Gastroesophageal sphincter (tissue), 3 donors: ENCODE results near the gene ERN2.

Source experiments
- POLR2A ChIP-seq, 2 donors: fragments of 450-650 bp; IDR thresholded peaks; one replicate each; pipeline ENCODE4 v1.6.1; 2017; ENCODE audit warnings: antibody characterized with exemption in 2 of 2, mild to moderate bottlenecking in 2 of 2, moderate library complexity in 1 of 2
- POLR2AphosphoS5 ChIP-seq: sonication (generic); formaldehyde crosslinking; IDR thresholded peaks from one replicate; pipeline ENCODE4 v1.6.1; 2017; ENCODE audit warnings: antibody characterized with exemption
- TF ChIP-seq, protein P1 (sequence below), 4 experiments: fragments of 200-600 bp in 2 of 4; fragments of 450-650 bp in 2 of 4; sonication (generic) in 1 of 4; IDR thresholded peaks; one replicate each; pipeline ENCODE4 v1.5.1; 2017 to 2019; ENCODE audit warnings: antibody characterized with exemption in 4 of 4, mild to moderate bottlenecking in 2 of 4, moderate library complexity in 2 of 4

DNA sequence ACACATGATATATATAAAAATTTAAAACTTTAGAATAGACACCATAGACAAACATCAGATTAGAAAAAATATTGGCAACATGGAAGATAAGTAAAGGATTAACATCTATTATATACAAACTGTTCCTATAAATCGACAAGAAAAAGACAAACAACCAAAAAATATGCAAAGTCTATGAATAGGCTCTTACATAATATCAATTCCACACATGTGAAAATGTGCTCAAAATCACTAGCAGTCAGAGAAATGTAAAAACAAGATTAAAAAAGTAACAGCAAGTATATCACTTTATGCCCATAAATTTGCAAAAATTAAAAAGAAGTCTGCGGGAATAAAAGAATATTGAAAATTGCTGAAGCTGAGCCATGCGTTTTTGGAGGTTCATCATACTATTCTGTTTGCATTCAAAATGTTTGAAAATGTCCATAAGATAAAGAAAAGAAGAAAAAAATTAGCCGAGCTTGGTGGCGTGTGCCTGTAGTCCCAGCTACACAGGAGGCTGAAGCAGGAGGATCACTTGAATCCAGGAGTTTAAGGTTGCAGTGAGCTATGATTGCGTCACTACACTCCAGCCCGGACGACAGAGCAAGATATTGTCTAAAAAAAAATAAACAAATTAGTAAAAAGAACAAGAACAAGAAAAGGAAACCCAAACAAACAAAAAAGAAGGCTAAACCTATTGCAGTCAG lies 11.2 kb upstream of the ERN2 start:
- TF ChIP-seq, protein P1, sequence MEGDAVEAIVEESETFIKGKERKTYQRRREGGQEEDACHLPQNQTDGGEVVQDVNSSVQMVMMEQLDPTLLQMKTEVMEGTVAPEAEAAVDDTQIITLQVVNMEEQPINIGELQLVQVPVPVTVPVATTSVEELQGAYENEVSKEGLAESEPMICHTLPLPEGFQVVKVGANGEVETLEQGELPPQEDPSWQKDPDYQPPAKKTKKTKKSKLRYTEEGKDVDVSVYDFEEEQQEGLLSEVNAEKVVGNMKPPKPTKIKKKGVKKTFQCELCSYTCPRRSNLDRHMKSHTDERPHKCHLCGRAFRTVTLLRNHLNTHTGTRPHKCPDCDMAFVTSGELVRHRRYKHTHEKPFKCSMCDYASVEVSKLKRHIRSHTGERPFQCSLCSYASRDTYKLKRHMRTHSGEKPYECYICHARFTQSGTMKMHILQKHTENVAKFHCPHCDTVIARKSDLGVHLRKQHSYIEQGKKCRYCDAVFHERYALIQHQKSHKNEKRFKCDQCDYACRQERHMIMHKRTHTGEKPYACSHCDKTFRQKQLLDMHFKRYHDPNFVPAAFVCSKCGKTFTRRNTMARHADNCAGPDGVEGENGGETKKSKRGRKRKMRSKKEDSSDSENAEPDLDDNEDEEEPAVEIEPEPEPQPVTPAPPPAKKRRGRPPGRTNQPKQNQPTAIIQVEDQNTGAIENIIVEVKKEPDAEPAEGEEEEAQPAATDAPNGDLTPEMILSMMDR (IDR thresholded peaks at IDR 0.05) = no peak
- TF ChIP-seq POLR2AphosphoS5 = no peak
- TF ChIP-seq POLR2A (IDR thresholded peaks at IDR 0.05) = no peak
